Activated CD8-positive, alpha-beta memory T cell treated with anti-CD3 and anti-CD28 coated beads, Interleukin-2, amount 10 ng/mL, durations not matched to agents 7 days and 5 days (primary cell): ENCODE results near the gene GRB2. TPM values are rescaled to one million over a fixed set of nuclear protein-coding genes. Genes with fewer than 3 reads are reported as not detected.
A peak's percentile ranks its signal among the peaks of the same experiment; 100 is the strongest.

Source experiments
- ATAC-seq: fragments of 150-1000 bp; cut with Tn5 transposase; one replicate; pipeline ENCODE4 v1.10.0; 2021; ENCODE audit warnings: moderate library complexity
- CTCF ChIA-PET: fragments of 350-600 bp; sonication (Branson Sonifier 250); formaldehyde crosslinking; loops from one replicate; lab custom pipeline; 2021; ENCODE audit warnings: antibody characterized with exemption; lab: Charles Lee
- DNase-seq: peaks from one replicate; pipeline ENCODE4 v3.0.0-alpha.2; 2020
- H3K27ac Mint-ChIP-seq: one replicate; pipeline ENCODE4 v1.8.0; 2021; ENCODE audit warnings: mild to moderate bottlenecking, mixed read lengths
- H3K27me3 Mint-ChIP-seq: one replicate; pipeline ENCODE4 v1.8.0; 2021; ENCODE audit warnings: mixed read lengths
- H3K36me3 Mint-ChIP-seq: one replicate; pipeline ENCODE4 v1.8.0; 2021; ENCODE audit warnings: mild to moderate bottlenecking, mixed read lengths
- H3K4me1 Mint-ChIP-seq: one replicate; pipeline ENCODE4 v1.8.0; 2021; ENCODE audit warnings: mixed read lengths
- H3K4me3 Mint-ChIP-seq: one replicate; pipeline ENCODE4 v1.8.0; 2021; ENCODE audit warnings: mild to moderate bottlenecking, moderate library complexity, mixed read lengths
- H3K9me3 Mint-ChIP-seq: one replicate; pipeline ENCODE4 v1.8.0; 2022; ENCODE audit warnings: low read depth, mixed read lengths
- total RNA-seq, 2 experiments: library from RNA; stranded (reverse); gene quantifications; one replicate each; pipeline ENCODE4 v1.2.3, GENCODE V29; 2021

The GRB2 gene
- total RNA-seq, 2 experiments from 2014 or later, result 138 to 179 TPM

DNA sequence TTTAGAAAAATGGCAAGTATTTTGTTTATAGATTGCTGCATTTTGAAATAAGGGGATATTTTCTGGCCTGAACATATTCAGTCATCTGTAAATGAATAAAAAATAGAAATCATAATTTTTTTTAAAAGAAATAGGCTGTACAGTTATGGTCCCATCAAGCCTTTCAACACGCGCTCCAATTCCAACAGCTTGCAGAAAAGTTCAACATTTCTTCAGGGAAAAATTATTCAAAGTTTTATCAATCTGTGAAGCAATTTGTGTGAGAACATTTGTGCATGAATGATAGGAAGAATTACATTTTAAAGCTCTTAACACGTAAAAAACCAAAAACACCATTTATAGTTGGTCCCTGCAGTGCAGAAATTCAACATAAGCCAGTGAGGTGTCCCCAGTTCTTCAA, 65.5 kb downstream of the GRB2 start:
- H3K4me1 Mint-ChIP-seq, result peaks cover 76% of the 10 kb centered on the region
- no peaks in the 10 kb centered on the region for H3K27me3 Mint-ChIP-seq
- DNase-seq (no peak), ATAC-seq (no peak)
- H3K27ac Mint-ChIP-seq, result peak overlapping the region; percentile 78
- CTCF ChIA-PET, result interaction anchor here (1.6 to 2.3 kb wide), 2 partner anchors 9 to 55 kb away, joined by 3 to 9 read pairs; no protein-coding TSS in a partner anchor
- peak overlapping the region; percentile 51 for H3K4me3 Mint-ChIP-seq
- H3K36me3 Mint-ChIP-seq, result peaks cover 12% of the 10 kb centered on the region
- no peaks in the 10 kb centered on the region for H3K9me3 Mint-ChIP-seq

DNA sequence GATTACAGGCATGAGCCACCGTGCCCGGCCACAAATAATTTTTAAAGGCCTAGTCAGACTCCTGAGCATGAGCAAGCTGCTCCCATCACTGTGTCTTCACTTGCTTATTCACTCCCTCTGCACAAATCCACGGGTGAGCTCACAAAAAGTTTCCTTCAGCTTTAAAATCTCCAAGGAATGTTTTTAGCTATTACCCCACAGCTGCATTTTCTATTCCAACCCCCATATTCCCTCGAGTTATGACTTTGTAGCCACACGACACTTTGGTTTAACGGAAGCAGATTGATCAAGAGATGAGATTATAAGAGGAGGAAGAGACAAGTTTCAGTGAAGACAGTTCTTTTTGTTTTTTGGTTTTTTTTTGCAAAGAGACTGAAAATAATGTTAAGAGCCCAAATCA, 67.1 kb downstream of the GRB2 start:
- Mint-ChIP-seq H3K27ac (peak overlapping the region; percentile 81), H3K9me3 (no peaks in the 10 kb centered on the region), H3K27me3 (no peaks in the 10 kb centered on the region), H3K4me3 (peak overlapping the region; percentile 68), H3K36me3 (peaks cover 12% of the 10 kb centered on the region), H3K4me1 (peaks cover 70% of the 10 kb centered on the region)
- ATAC-seq (peak; percentile 65), DNase-seq (no peak)
- CTCF ChIA-PET, result interaction anchor here (0.7 to 5.2 kb wide), 10 partner anchors 11 to 445 kb away, joined by 3 to 38 read pairs (median 4); partner anchors contain the start of gene GRB2

DNA sequence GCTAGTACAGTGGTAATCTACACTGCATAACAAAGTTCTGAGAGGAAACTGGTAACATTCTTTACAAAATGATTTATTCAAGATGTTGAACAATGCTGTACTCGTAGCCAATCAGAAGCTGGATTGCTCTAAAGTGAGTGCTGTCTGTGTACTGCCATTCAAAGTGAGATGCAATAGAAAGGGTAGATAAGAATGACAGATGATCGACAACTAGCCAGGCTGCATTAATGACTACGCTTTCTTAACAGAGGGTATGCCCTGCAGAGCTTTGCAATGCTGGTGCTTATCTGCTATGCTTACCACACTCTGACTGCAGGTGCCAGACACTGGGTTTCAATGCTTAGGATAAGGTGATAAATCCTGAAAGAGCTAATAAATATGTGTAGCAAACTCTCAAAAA, 70.2 kb downstream of the GRB2 start:
- Mint-ChIP-seq H3K27ac (no peak overlapping the region), H3K27me3 (no peaks in the 10 kb centered on the region)
- CTCF ChIA-PET, result interaction anchor here (1.1 to 5.2 kb wide), 4 partner anchors 10 to 59 kb away, joined by 3 to 38 read pairs (median 10); no protein-coding TSS in a partner anchor

DNA sequence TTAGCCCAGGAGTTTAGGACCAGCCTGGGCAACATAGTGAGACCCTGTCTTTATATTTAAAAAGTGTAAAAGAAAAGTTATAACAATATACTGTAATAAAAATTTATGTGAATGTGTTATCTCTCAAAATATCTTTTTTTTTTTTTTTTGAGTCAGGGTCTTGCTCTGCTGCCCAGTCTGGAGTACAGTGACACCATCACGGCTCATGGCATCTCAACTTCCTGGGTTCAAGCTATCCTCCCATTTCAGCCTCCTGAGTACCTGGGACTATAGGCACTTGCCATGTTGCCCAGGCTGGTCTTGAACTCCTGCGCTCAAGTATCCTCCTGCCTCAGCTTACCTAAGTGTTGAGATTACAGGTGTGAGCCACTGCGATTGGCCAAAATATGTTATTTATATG, 70.8 kb downstream of the GRB2 start:
- no peak overlapping the region for H3K27ac Mint-ChIP-seq
- H3K4me1 Mint-ChIP-seq, result peaks cover 65% of the 10 kb centered on the region
- CTCF ChIA-PET, result interaction anchor here (2.9 to 5.2 kb wide), 2 partner anchors 11 to 13 kb away, joined by 14 to 38 read pairs; no protein-coding TSS in a partner anchor
- ATAC-seq, result no peak
- no peaks in the 10 kb centered on the region for H3K9me3 Mint-ChIP-seq
- H3K27me3 Mint-ChIP-seq, result no peaks in the 10 kb centered on the region
- peaks cover 16% of the 10 kb centered on the region for H3K36me3 Mint-ChIP-seq
- no peak for DNase-seq
- no peak overlapping the region for H3K4me3 Mint-ChIP-seq

More for the DNA sequence above, 70.2 kb downstream of the GRB2 start:
- Mint-ChIP-seq H3K4me1 (peaks cover 69% of the 10 kb centered on the region), H3K4me3 (no peak overlapping the region), H3K36me3 (peaks cover 18% of the 10 kb centered on the region), H3K9me3 (no peaks in the 10 kb centered on the region)
- no peak for DNase-seq
- no peak for ATAC-seq

DNA sequence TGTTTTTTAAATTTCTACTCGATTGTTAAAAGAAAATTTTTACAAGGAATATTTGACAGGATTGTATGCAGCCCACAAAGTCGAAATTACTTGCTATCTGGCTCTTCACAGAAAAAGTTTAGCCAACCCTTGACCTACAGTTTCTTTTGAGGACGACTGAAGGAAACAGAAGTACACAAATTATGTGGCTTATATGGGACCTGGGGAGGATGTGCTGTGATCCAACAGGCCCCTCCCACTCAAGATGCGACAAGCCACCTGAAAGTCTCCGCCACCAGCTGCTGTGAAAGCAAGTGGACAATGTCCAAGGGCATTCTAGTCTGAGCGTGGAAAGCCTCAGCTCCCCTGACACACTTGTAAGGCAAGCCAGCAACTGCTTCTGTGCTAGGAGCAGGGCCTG, 73.8 kb downstream of the GRB2 start:
- no peaks in the 10 kb centered on the region for H3K27me3 Mint-ChIP-seq
- ATAC-seq, result no peak

DNA sequence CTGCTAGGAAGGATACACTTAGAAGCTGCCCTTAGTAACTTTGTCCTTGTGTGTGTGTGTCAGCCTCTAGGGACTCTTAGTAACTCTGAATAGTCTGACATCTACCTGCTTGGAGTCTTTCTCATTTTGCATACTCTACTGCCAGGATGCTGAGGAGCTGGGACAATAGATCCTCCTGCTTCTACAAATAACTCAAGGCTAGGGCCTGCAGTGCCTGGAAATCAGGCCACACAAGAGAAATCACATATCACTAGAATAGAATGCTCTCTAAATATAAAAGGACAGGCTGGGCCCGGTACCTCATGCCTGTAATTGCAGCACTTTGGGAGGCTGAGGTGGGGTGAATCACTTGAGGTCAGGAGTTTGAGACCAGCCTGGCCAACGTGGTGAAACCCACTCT, 77.7 kb downstream of the GRB2 start:
- no peak overlapping the region for H3K4me3 Mint-ChIP-seq
- no peaks in the 10 kb centered on the region for H3K9me3 Mint-ChIP-seq
- CTCF ChIA-PET, result interaction anchor here (2.1 kb wide), 1 partner anchor 78 kb away, joined by 8 read pairs; the partner anchor contains the start of gene GRB2
- H3K36me3 Mint-ChIP-seq, result peaks cover 26% of the 10 kb centered on the region
- ATAC-seq, result no peak
- H3K27me3 Mint-ChIP-seq, result no peaks in the 10 kb centered on the region
- no peak overlapping the region for H3K27ac Mint-ChIP-seq
- DNase-seq, result no peak
- peaks cover 50% of the 10 kb centered on the region for H3K4me1 Mint-ChIP-seq

More for the DNA sequence above, 73.8 kb downstream of the GRB2 start:
- CTCF ChIA-PET, result no interaction called here
- no peak overlapping the region for H3K27ac Mint-ChIP-seq
- peaks cover 17% of the 10 kb centered on the region for H3K36me3 Mint-ChIP-seq
- H3K4me1 Mint-ChIP-seq, result peaks cover 56% of the 10 kb centered on the region
- no peaks in the 10 kb centered on the region for H3K9me3 Mint-ChIP-seq
- H3K4me3 Mint-ChIP-seq, result no peak overlapping the region
- no peak for DNase-seq

DNA sequence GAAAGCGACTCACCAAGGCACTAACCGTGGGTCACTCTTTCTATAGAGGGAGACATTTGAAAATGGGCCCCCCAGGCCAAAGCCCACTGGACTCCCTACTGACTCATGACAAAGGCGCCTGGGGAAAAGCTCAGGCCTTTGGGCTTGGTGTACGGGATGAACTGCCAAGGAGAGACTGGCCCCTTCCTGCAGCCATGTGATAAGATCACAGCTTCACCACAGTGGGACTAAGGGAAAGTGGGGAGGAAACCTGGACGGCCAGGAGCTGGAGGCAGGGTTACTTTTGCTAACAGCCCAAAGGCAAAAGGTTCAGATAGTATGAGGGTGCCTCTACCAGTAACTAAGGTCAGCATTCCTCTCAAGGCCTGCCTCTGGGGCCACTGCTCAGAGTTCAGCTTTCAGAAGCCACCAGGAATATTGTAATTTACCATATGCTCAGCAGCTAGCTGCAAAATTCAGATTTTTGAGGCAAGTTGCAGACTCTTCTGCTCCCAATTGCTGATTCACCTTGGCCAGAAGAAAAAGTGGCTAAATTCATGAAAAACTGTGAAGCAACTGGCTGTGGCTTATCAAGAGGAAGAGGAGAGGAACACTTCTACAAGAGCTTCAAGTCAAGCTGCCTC, 79.1 kb downstream of the GRB2 start:
- CTCF ChIA-PET, result interaction anchor here (0.7 to 5.6 kb wide), 8 partner anchors 10 to 86 kb away, joined by 3 to 43 read pairs (median 4); partner anchors contain the start of gene GRB2
- H3K27ac Mint-ChIP-seq, result no peak overlapping the region
- H3K9me3 Mint-ChIP-seq, result no peaks in the 10 kb centered on the region
- H3K36me3 Mint-ChIP-seq, result peaks cover 29% of the 10 kb centered on the region
- H3K4me1 Mint-ChIP-seq, result peaks cover 37% of the 10 kb centered on the region
- no peaks in the 10 kb centered on the region for H3K27me3 Mint-ChIP-seq
- no peak overlapping the region for H3K4me3 Mint-ChIP-seq
- DNase-seq, result no peak
- no peak for ATAC-seq

DNA sequence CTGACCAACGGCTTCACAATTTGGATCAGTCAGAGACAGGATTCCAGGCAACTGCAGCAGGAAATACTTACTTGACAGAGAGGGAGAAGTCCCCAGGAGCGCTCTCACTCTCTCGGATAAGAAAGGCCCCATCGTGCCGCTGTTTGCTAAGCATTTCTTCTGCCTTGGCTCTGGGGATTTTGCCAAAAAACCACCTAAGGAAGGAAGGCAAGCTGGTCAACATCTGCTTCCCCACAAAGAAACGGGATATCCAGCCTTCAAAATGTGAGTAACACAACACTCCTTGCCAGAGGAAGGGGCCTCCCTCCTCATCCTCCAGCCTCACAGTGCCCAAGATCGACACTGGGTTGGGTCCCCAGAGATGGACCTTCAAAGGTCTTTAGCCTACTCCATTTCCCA, 79.7 kb downstream of the GRB2 start:
- DNase-seq, result no peak
- Mint-ChIP-seq H3K9me3 (no peaks in the 10 kb centered on the region), H3K36me3 (peaks cover 27% of the 10 kb centered on the region), H3K4me1 (peaks cover 33% of the 10 kb centered on the region), H3K27me3 (no peaks in the 10 kb centered on the region), H3K27ac (no peak overlapping the region), H3K4me3 (no peak overlapping the region)
- ATAC-seq, result no peak
- CTCF ChIA-PET, result interaction anchor here (1.0 to 5.6 kb wide), 7 partner anchors 9 to 86 kb away, joined by 3 to 43 read pairs (median 4); partner anchors contain the start of gene GRB2

DNA sequence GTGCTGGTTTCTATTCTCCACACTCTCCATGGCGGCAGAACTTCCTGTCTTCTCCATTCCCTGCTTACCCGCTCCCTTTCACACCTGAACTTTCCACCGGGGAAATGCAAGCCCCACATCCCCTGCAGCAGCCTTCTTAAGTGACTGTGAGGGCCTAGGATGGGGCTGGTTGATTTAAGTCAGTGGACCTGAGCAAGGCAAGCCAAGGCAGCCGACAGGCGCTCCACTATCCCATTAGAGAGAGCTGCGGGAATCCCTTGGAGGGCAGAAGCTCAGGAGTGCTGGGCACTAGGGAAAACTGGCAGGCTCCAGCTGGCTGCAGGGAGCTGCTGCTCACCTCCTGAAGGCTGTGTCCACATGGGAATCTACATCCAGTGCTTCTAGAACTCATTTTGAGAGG, 80.1 kb downstream of the GRB2 start:
- no peak for DNase-seq
- Mint-ChIP-seq H3K9me3 (no peaks in the 10 kb centered on the region), H3K27ac (no peak overlapping the region), H3K4me1 (peaks cover 30% of the 10 kb centered on the region), H3K27me3 (no peaks in the 10 kb centered on the region), H3K4me3 (no peak overlapping the region), H3K36me3 (peaks cover 27% of the 10 kb centered on the region)
- ATAC-seq, result no peak
- CTCF ChIA-PET, result interaction anchor here (1.0 to 5.6 kb wide), 4 partner anchors 9 to 69 kb away, joined by 3 to 43 read pairs (median 6); no protein-coding TSS in a partner anchor

DNA sequence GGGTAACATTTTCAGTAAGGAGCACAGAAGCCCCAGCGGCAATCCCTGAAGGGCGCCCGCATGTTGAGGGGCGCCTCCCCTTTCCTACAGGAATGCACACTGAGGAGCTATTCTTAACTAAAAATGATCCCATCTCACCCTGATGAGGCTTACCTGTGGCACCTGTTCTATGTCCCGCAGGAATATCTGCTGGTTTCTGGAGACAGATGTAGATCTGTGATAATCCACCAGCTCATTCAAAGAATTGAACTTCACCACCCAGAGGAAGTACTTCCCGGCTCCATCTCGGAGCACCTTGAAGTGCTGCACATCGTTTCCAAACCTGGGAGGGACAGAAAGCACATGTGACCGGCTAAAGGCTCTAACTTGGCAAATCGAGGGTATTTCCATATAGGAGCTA, 84.0 kb downstream of the GRB2 start:
- H3K9me3 Mint-ChIP-seq, result no peaks in the 10 kb centered on the region
- CTCF ChIA-PET, result interaction anchor here (0.6 to 5.6 kb wide), 14 partner anchors 15 to 207 kb away, joined by 3 to 45 read pairs (median 8); partner anchors contain the start of genes GRB2 and MIF4GD
- H3K36me3 Mint-ChIP-seq, result peaks cover 41% of the 10 kb centered on the region
- no peak overlapping the region for H3K4me3 Mint-ChIP-seq
- H3K27ac Mint-ChIP-seq, result no peak overlapping the region
- no peaks in the 10 kb centered on the region for H3K27me3 Mint-ChIP-seq
- ATAC-seq (no peak), DNase-seq (no peak)
- H3K4me1 Mint-ChIP-seq, result peaks cover 28% of the 10 kb centered on the region

DNA sequence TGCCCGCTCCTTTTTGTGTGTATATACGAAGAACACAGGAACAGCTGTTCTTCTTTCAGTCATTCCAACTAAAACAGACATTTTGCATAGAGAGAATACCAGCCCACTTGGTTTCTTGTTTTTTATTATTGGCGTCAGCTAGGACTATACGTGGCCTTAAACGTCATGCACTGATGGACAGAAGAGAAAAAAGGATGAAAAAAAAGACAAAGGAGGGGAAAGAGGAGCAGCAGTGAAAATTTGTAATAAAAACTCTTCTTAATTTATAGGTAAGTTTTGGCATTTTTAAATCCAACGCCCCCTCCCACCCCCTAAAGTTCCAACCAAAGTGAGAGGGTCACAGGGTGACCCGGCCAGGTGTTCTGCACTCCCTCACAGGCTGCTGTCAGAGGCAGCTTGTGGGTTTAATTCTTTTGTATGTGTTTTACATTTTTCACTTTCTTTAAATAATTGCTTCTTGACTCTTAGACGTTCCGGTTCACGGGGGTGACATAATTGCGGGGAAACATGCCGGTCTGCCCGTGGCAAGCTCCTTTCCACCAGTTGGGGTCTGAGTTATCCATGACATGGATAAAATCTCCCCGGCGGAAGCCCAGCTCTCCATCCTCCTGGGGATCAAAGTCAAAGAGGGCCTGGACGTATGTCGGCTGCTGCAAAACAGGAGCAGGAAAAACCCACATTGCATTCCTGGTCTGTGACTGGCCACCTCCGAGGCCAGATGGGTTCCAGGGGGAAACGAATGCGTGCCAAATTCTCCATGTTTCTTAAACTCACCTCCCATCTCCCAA, 85.4 kb downstream of the GRB2 start:
- ATAC-seq, result no peak
- DNase-seq, result no peak
- Mint-ChIP-seq H3K27ac (no peak overlapping the region), H3K36me3 (peaks cover 39% of the 10 kb centered on the region), H3K27me3 (no peaks in the 10 kb centered on the region), H3K9me3 (no peaks in the 10 kb centered on the region), H3K4me3 (no peak overlapping the region), H3K4me1 (peaks cover 26% of the 10 kb centered on the region)
- CTCF ChIA-PET, result interaction anchor here (1.0 to 4.3 kb wide), 5 partner anchors 17 to 92 kb away, joined by 3 to 45 read pairs (median 33); partner anchors contain the start of gene GRB2

DNA sequence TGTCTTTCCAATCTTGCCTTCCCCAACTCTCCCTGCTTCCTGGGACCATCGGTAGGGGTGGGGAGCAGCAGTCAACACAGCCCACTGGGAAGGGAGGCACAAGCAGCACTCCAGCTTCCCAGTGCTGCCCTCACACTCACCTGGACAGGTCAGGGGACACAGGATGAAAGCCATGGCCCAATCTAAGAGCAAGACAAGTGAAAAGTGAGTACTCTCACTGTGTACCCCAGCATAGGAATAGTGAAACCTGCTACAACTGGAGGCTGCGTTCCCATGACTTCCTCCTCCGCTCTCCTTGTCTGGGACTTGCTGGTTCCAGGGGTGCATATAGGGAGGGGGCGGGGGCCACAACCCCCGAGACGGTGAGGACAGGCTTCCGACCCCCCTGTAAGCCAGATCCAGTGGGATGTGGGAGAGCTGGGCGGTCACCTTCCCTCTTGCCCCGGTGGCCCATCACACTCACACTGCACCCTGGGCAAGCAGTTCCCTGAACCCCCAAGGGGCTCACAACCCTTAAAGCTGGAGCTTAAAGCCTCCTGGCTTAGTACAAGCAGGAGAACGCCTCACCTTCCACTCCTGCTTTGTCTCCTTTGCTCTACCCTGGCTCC, 86.8 kb downstream of the GRB2 start:
- peaks cover 33% of the 10 kb centered on the region for H3K4me1 Mint-ChIP-seq
- H3K27me3 Mint-ChIP-seq, result no peaks in the 10 kb centered on the region
- CTCF ChIA-PET, result interaction anchor here (0.7 to 1.4 kb wide), 2 partner anchors 28 to 29 kb away, joined by 3 to 4 read pairs; partner anchors contain the start of gene SLC25A19
- H3K9me3 Mint-ChIP-seq, result no peaks in the 10 kb centered on the region
- no peak overlapping the region for H3K4me3 Mint-ChIP-seq
- H3K36me3 Mint-ChIP-seq, result peaks cover 35% of the 10 kb centered on the region
- DNase-seq, result no peak
- ATAC-seq, result no peak
- H3K27ac Mint-ChIP-seq, result no peak overlapping the region

DNA sequence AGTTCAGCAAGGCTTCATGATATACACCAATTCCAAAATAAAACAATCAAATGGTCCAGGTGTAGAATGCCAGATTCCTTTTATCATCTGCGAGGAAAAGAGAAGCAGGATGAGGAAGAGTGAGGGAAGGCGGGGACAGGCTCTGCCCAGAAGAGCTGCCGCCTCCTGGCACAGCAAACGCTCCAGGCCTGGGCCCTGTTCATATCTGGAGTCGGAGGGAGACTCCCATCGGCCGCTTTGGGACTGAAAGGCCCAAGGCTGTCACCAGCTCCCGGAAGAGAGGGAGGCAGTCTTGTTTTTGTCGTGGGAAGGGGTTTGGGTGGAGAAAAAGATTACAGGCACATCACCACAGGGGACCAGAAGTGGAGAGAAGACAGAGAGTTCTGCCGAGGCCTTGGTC, 87.3 kb downstream of the GRB2 start:
- Mint-ChIP-seq H3K4me3 (no peak overlapping the region), H3K27ac (no peak overlapping the region), H3K4me1 (peaks cover 31% of the 10 kb centered on the region), H3K9me3 (no peaks in the 10 kb centered on the region), H3K27me3 (no peaks in the 10 kb centered on the region), H3K36me3 (peaks cover 33% of the 10 kb centered on the region)
- ATAC-seq (no peak), DNase-seq (no peak)
- CTCF ChIA-PET, result interaction anchor here (1.2 to 1.4 kb wide), 2 partner anchors 21 to 29 kb away, joined by 4 to 5 read pairs; partner anchors contain the start of gene SLC25A19
